ENCODE data around the gene TIMM50.

- no peak for TF ChIP-seq POLR2A (IDR thresholded peaks at IDR 0.05)
- TF ChIP-seq, protein P1, sequence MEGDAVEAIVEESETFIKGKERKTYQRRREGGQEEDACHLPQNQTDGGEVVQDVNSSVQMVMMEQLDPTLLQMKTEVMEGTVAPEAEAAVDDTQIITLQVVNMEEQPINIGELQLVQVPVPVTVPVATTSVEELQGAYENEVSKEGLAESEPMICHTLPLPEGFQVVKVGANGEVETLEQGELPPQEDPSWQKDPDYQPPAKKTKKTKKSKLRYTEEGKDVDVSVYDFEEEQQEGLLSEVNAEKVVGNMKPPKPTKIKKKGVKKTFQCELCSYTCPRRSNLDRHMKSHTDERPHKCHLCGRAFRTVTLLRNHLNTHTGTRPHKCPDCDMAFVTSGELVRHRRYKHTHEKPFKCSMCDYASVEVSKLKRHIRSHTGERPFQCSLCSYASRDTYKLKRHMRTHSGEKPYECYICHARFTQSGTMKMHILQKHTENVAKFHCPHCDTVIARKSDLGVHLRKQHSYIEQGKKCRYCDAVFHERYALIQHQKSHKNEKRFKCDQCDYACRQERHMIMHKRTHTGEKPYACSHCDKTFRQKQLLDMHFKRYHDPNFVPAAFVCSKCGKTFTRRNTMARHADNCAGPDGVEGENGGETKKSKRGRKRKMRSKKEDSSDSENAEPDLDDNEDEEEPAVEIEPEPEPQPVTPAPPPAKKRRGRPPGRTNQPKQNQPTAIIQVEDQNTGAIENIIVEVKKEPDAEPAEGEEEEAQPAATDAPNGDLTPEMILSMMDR (IDR thresholded peaks at IDR 0.05): no peak
- TF ChIP-seq POLR2AphosphoS5 (IDR thresholded peaks at IDR 0.05): no peak
These were observed 32.4 kb upstream of the TIMM50 start for GRCh38 chr19:39448271-39448670.

All from prostate gland (tissue), 2 donors.